Naive thymus-derived CD4-positive, alpha-beta T cell (primary cell): ENCODE measurements around the gene UBE2Q2. TPM values are rescaled to one million over a fixed set of nuclear protein-coding genes. Genes with fewer than 3 reads are reported as not detected.
"Not testable (repeated sequence)": the region's sequence is repeated elsewhere in the genome, so short reads cannot be mapped to it uniquely, and the experiment has no call there.

Experiments used
- ATAC-seq: fragments of 150-1000 bp; cut with Tn5 transposase; 2 replicates; pipeline ENCODE4 v1.10.0; 2021; ENCODE audit warnings: mild to moderate bottlenecking, moderate library complexity
- CTCF ChIA-PET: fragments of 350-600 bp; sonication (Branson Sonifier 250); formaldehyde crosslinking; loops from one replicate; lab custom pipeline; 2021; ENCODE audit warnings: antibody characterized with exemption; lab: Charles Lee
- POLR2A ChIA-PET: fragments of 350-600 bp; sonication (Branson Sonifier 250); formaldehyde crosslinking; loops from one replicate; lab custom pipeline; 2021; ENCODE audit warnings: antibody characterized with exemption, inconsistent platforms; lab: Charles Lee
- DNase-seq, 9 donors: peaks; one replicate each; pipeline versions ENCODE4 v3.0.0 to v3.0.0-alpha.2; 2020 to 2022; ENCODE audit warnings: mixed read lengths in 1 of 9
- H3K27ac ChIP-seq: one replicate; pipeline ENCODE4 v1.7.0; 2013; ENCODE audit warnings: mild to moderate bottlenecking, low read depth, low read length, moderate library complexity
- H3K27me3 ChIP-seq, 2 donors: one replicate each; pipeline ENCODE4 v1.7.0; 2013; ENCODE audit warnings: low read length in 2 of 2, mild to moderate bottlenecking in 2 of 2, moderate library complexity in 2 of 2; ENCODE audit not compliant: control insufficient read depth in 2 of 2, insufficient read depth in 2 of 2
- H3K36me3 ChIP-seq, 3 experiments: 1 replicate in 2 of 3; 2 replicates in 1 of 3; pipeline ENCODE4 v1.7.0; 2013; ENCODE audit warnings: low read length in 3 of 3, mild to moderate bottlenecking in 3 of 3, moderate library complexity in 1 of 3; ENCODE audit not compliant: insufficient read depth in 3 of 3, control insufficient read depth in 2 of 3
- H3K4me1 ChIP-seq, 2 donors: one replicate each; pipeline ENCODE4 v1.7.0; 2013; ENCODE audit warnings: low read length in 2 of 2, mild to moderate bottlenecking in 2 of 2, moderate library complexity in 1 of 2; ENCODE audit not compliant: control insufficient read depth in 2 of 2, insufficient read depth in 2 of 2
- H3K4me3 ChIP-seq: 2 replicates; pipeline ENCODE4 v1.7.0; 2013; ENCODE audit warnings: mild to moderate bottlenecking, low read length
- H3K9me3 ChIP-seq, 3 experiments: 1 replicate in 2 of 3; 2 replicates in 1 of 3; pipeline ENCODE4 v1.7.0; 2013; ENCODE audit warnings: low read length in 3 of 3; ENCODE audit not compliant: control insufficient read depth in 2 of 3
- H3K27ac Mint-ChIP-seq, 9 donors: one replicate each; pipeline ENCODE4 v1.8.0; 2020 to 2022; ENCODE audit warnings: mixed read lengths in 9 of 9, mild to moderate bottlenecking in 8 of 9, moderate library complexity in 5 of 9, inconsistent platforms in 2 of 9
- H3K27me3 Mint-ChIP-seq, 5 donors: one replicate each; pipeline ENCODE4 v1.8.0; 2021 to 2022; ENCODE audit warnings: mixed read lengths in 5 of 5, mild to moderate bottlenecking in 1 of 5
- H3K36me3 Mint-ChIP-seq, 5 donors: one replicate each; pipeline ENCODE4 v1.8.0; 2020 to 2022; ENCODE audit warnings: mixed read lengths in 5 of 5, mild to moderate bottlenecking in 3 of 5, inconsistent platforms in 1 of 5
- H3K4me1 Mint-ChIP-seq, 7 donors: one replicate each; pipeline ENCODE4 v1.8.0; 2020 to 2022; ENCODE audit warnings: mixed read lengths in 7 of 7, mild to moderate bottlenecking in 3 of 7, inconsistent platforms in 1 of 7
- H3K4me3 Mint-ChIP-seq, 10 donors: one replicate each; pipeline ENCODE4 v1.8.0; 2020 to 2022; ENCODE audit warnings: mild to moderate bottlenecking in 10 of 10, mixed read lengths in 10 of 10, moderate library complexity in 6 of 10, inconsistent platforms in 2 of 10
- H3K9me3 Mint-ChIP-seq, 11 donors: one replicate each; pipeline ENCODE4 v1.8.0; 2020 to 2022; ENCODE audit warnings: mixed read lengths in 11 of 11, mild to moderate bottlenecking in 4 of 11, inconsistent platforms in 1 of 11, moderate library complexity in 1 of 11
- intact Hi-C, 2 donors: fragments of 100-400 bp; cut with micrococcal nuclease; formaldehyde crosslinking; loops; one replicate each; pipeline ENCODE4 v1.15.1; 2023
- polyA plus RNA-seq, 2 donors: library from polyadenylated mRNA; unstranded; fragments of 300-500 nt; fragmentation: Illumina TruSeq; gene quantifications; one replicate each; pipeline ENCODE4 v1.2.3, GENCODE V29; 2021
- total RNA-seq, 6 experiments: library from RNA in 5 of 6; stranded (reverse) in 5 of 6; gene quantifications; 1 replicate in 5 of 6; 2 replicates in 1 of 6; pipeline ENCODE4 v1.2.3 and lab custom pipeline; 2021 to 2026

Gene UBE2Q2
- total and polyA plus RNA-seq, 7 experiments from 2014 or later = 27.7 to 32.1 (median 28.8) TPM

DNA sequence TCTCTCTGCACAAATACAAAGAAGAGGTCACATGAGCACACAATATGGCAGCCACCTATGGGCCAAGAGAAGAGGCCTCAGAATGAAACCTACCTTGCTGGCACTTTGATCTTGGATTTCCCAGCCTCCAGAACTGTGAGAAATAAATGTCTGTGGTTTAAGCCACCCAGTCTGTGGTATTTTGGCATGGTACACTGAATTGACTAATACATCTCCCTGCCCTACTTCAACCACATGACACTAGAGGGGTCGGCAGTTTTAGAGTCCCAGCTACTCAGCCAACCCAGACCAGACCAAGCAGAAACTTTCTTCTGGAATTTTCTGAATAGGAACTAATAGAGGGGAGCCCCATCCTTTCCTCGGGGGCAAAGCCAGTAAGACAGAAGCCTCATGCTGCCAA is 35.8 kb upstream of the UBE2Q2 start:
- H3K27ac ChIP-seq, H3K36me3 Mint-ChIP-seq, intact Hi-C loops, POLR2A ChIA-PET, H3K27ac Mint-ChIP-seq, H3K4me1 Mint-ChIP-seq, H3K4me1 ChIP-seq, ATAC-seq, CTCF ChIA-PET, H3K4me3 Mint-ChIP-seq, H3K27me3 ChIP-seq, DNase-seq, H3K9me3 Mint-ChIP-seq, H3K9me3 ChIP-seq, H3K36me3 ChIP-seq, H3K4me3 ChIP-seq: not testable (repeated sequence)
- H3K27me3 Mint-ChIP-seq = peaks cover 0 to 28% (median 6%) of the 10 kb centered on the region in 5 donors

DNA sequence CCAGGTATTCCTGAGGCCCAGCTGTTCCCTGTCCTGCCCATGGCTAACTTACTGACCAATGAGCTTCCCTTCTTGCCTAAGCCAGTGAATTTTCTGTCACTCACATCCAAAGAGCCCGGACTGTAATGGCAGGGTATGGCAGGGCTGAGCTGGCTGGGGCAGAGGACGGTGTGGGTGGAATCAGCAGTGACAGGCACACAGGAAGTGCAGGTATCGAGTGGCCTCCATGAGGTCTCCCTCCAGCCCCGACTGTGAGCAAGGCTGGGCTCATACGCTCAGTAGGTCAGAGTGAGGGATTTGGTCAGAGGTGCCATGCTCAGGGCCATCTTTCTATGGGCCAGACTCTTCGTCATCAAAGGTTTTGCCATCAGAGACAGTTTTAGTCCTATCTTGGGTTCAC is 35.2 kb upstream of the UBE2Q2 start:
- H3K4me3 ChIP-seq, H3K27me3 ChIP-seq, H3K36me3 Mint-ChIP-seq, H3K27ac Mint-ChIP-seq, DNase-seq, POLR2A ChIA-PET, ATAC-seq, H3K4me1 Mint-ChIP-seq, H3K36me3 ChIP-seq, H3K9me3 ChIP-seq, H3K4me3 Mint-ChIP-seq, H3K27ac ChIP-seq, H3K4me1 ChIP-seq, intact Hi-C loops, H3K9me3 Mint-ChIP-seq: not testable (repeated sequence)
- CTCF ChIA-PET = interaction anchor here (1.2 kb wide), 1 partner anchor 80 kb away, joined by 3 read pairs; no protein-coding TSS in a partner anchor
- peaks cover 0 to 27% (median 6%) of the 10 kb centered on the region in 5 donors for H3K27me3 Mint-ChIP-seq

DNA sequence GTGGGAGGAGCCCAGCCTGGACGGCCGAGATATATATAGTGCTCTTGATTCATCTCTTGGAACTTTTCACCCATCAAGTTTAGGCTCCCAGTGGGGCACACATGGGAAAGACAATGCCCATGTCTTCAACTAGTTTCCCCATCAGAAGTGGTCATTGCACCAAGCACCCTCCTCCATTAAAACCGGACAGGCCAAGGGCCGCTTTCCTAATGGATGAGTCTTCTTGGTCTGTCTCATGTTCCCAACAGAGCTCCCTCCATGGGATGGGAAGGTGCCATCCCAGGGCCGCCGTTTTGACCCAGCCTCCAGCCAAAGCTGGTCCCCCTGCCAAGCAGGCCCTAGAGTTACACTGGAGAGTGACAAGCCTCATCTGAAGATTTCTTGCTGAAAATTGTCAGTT is 34.7 kb upstream of the UBE2Q2 start:
- CTCF ChIA-PET = interaction anchor here (1.2 to 2.4 kb wide), 2 partner anchors 80 to 331 kb away, joined by 3 to 23 read pairs; no protein-coding TSS in a partner anchor
- DNase-seq = no peak
- Histone ChIP-seq H3K27ac (no peak overlapping the region), H3K36me3 (no peaks in the 10 kb centered on the region), H3K4me3 (no peak overlapping the region), H3K27me3 (no peaks in the 10 kb centered on the region), H3K9me3 (no peaks in the 10 kb centered on the region), H3K4me1 (no peaks in the 10 kb centered on the region)
- no peaks in the 10 kb centered on the region for H3K36me3 Mint-ChIP-seq
- H3K27me3 Mint-ChIP-seq = peaks cover 0 to 27% (median 6%) of the 10 kb centered on the region in 5 donors
- H3K4me3 Mint-ChIP-seq = no peak overlapping the region
- H3K9me3 Mint-ChIP-seq = no peaks in the 10 kb centered on the region
- H3K27ac Mint-ChIP-seq = peak overlapping the region in 1 of 9 donors; percentile 12
- H3K4me1 Mint-ChIP-seq = no peaks in the 10 kb centered on the region
- POLR2A ChIA-PET = no interaction called here
- intact Hi-C loops = no loop called here
- ATAC-seq = no peak

DNA sequence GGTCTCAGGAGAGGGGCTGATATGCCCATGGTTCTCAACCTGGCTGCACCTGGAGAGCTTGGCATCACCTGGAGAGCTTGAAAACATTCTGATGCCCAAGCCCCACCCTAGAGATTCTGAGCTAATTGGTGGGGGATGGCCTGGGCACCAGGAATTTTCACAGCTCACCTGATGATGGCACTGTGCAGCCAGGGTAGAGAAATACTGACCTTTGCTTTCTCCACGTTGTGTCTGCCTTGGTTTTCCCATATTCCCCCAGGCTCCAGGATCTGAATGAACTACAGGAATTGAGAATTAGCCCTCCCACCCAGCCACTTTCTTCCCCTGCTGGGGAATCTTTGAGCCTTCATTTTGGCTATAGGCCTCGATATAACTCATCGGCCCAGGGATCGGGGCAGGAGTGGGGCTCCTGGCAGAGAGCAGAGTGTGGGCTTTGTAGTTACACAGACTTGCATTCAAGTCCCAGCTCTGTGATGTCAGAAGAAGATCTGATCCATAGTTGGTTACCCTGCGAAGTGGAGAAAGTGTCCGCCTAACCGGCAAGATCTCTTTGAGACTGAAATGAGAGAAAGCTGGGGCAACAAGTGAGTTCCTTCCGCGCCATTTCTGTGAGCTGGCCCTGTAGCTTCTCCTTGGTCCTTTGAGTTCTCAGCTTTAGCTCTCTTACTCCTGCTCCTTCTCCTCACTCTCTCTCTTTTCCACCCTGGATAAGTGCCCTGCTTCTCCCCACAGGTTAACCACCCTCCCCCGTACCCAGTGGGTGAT is 33.1 kb upstream of the UBE2Q2 start:
- Histone ChIP-seq H3K36me3 (no peaks in the 10 kb centered on the region), H3K4me3 (no peak overlapping the region), H3K9me3 (no peaks in the 10 kb centered on the region), H3K27me3 (no peaks in the 10 kb centered on the region), H3K27ac (no peak overlapping the region), H3K4me1 (no peaks in the 10 kb centered on the region)
- Mint-ChIP-seq H3K27ac (peak overlapping the region in 1 of 9 donors; percentile 56), H3K27me3 (peaks cover 0 to 21% (median 6%) of the 10 kb centered on the region in 5 donors), H3K9me3 (no peaks in the 10 kb centered on the region), H3K4me1 (no peaks in the 10 kb centered on the region), H3K4me3 (no peak overlapping the region), H3K36me3 (no peaks in the 10 kb centered on the region)
- CTCF ChIA-PET = interaction anchor here (0.7 to 2.4 kb wide), 5 partner anchors 10 to 340 kb away, joined by 3 to 23 read pairs (median 3); no protein-coding TSS in a partner anchor
- ATAC-seq = peak; percentile 38
- DNase-seq = peak in 1 of 9 donors; percentile 12
- intact Hi-C loops = loop anchor here (1.0 to 5.0 kb wide), 4 partner anchors 111 to 329 kb away; partner anchors contain the start of gene TMEM266 (in 1 of the 2)
- POLR2A ChIA-PET = no interaction called here

DNA sequence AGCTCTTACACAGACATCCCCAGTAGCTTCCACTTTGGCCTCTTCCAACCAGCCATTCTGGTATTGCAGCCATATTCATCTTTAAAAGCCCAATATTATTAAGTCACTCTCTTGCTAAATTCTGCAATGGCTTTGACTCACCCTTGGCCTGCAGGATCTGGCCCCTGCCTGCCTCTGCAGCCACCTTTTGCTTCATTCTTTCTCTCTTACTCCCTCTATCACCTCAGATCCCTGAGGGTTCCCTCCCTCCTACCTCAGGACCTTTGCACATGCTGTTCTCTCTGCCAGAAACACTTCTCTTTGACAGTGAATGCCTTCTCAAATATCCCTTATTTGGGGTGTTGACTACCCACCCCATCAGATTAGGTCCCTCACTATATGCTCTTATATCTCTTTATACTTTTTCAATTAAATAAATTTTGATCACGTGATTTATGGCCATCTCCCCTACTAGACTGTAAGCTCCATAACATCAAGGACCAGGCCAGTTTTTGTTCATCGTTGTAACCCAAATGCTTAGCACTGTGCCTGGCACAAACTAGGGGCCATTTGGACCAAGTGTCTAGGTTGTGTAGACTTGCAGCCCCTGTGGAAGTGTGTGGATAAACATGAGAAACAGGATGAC is 32.3 kb upstream of the UBE2Q2 start:
- Mint-ChIP-seq H3K36me3 (peaks cover 0 to 2% (median 0%) of the 10 kb centered on the region in 5 donors), H3K27ac (peak overlapping the region in 2 of 9 donors; percentile 51 to 56), H3K4me3 (no peak overlapping the region), H3K4me1 (peaks cover 0 to 4% (median 0%) of the 10 kb centered on the region in 7 donors), H3K9me3 (no peaks in the 10 kb centered on the region), H3K27me3 (peaks cover 0 to 17% (median 5%) of the 10 kb centered on the region in 5 donors)
- no peaks in the 10 kb centered on the region for H3K4me1 ChIP-seq
- ChIA-PET CTCF (interaction anchor here (0.7 to 2.4 kb wide), 3 partner anchors 10 to 328 kb away, joined by 3 to 23 read pairs (median 3); no protein-coding TSS in a partner anchor), POLR2A (no interaction called here)
- H3K27me3 ChIP-seq = no peaks in the 10 kb centered on the region
- H3K27ac ChIP-seq = no peak overlapping the region
- intact Hi-C loops = loop anchor here (1.0 to 5.0 kb wide), 4 partner anchors 110 to 328 kb away; partner anchors contain the start of gene TMEM266 (in 1 of the 2)
- no peaks in the 10 kb centered on the region for H3K9me3 ChIP-seq
- H3K4me3 ChIP-seq = no peak overlapping the region
- H3K36me3 ChIP-seq = no peaks in the 10 kb centered on the region
- ATAC-seq (no peak), DNase-seq (no peak)

DNA sequence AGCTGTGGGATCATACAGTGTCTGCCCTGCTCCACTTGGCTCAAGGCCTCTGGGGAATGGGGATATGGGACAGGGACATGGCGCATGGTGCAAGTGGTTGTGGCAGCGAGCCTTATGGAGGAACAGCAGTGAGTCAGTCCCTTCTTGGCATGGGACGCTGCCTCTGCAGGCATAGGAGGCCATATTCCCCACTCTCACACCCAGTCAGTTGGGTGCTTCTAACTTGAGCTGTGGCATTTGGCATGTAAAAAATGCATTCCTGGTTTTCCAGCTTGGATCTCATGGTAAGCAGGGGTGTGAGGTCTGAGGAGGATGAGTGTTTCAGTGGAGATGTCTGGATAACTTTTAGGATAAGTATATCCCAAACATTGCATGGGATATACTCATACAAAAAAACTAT is 31.6 kb upstream of the UBE2Q2 start:
- Histone ChIP-seq H3K9me3 (no peaks in the 10 kb centered on the region), H3K27me3 (no peaks in the 10 kb centered on the region), H3K36me3 (no peaks in the 10 kb centered on the region), H3K4me3 (no peak overlapping the region), H3K4me1 (peaks cover 0 to 2% of the 10 kb centered on the region in 2 donors), H3K27ac (no peak overlapping the region)
- Mint-ChIP-seq H3K4me1 (peaks cover under 1 to 8% (median under 1%) of the 10 kb centered on the region in 7 donors), H3K27ac (no peak overlapping the region), H3K27me3 (peaks cover 0 to 11% (median 0%) of the 10 kb centered on the region in 5 donors), H3K36me3 (peaks cover 0 to 6% (median 0%) of the 10 kb centered on the region in 5 donors), H3K9me3 (no peaks in the 10 kb centered on the region), H3K4me3 (no peak overlapping the region)
- POLR2A ChIA-PET = no interaction called here
- no peak for DNase-seq
- intact Hi-C loops = loop anchor here (2.0 to 5.0 kb wide), 3 partner anchors 109 to 246 kb away; partner anchors contain the start of gene TMEM266 (in 1 of the 2)
- no peak for ATAC-seq
- CTCF ChIA-PET = interaction anchor here (0.7 kb wide), 1 partner anchor 314 kb away, joined by 4 read pairs; no protein-coding TSS in a partner anchor
